H1 (cell line): ENCODE measurements around the gene TIMM21. TPM values are rescaled to one million over a fixed set of nuclear protein-coding genes. Genes with fewer than 3 reads are reported as not detected.

Experiments
- BACH1 ChIP-seq: IDR thresholded peaks from 2 replicates; pipeline ENCODE4 v1.6.1; 2012; ENCODE audit warnings: low read length, improper control_type of control experiment
- RXRA ChIP-seq: IDR thresholded peaks from 2 replicates; pipeline ENCODE4 v1.6.1; 2011; ENCODE audit warnings: low read depth, mild to moderate bottlenecking, low read length, moderate library complexity; ENCODE audit not compliant: insufficient read depth
- SP4 ChIP-seq: IDR thresholded peaks from 2 replicates; pipeline ENCODE4 v1.6.1; 2012; ENCODE audit warnings: low read length, inconsistent platforms
- YY1 ChIP-seq: IDR thresholded peaks from 2 replicates; pipeline ENCODE4 v1.6.1; 2011; ENCODE audit warnings: low read depth, mild to moderate bottlenecking, low read length
- polyA plus RNA-seq, 7 experiments: library from polyadenylated mRNA; depleted of rRNA in 3 of 7; stranded (reverse) in 5 of 7; unstranded in 2 of 7; fragments of >200 nt in 5 of 7; fragments of 200-250 nt in 2 of 7; gene quantifications; 1 replicate in 5 of 7; 2 replicates in 1 of 7; 4 replicates in 1 of 7; pipeline versions ENCODE4 v1.2.1 to v1.2.3, GENCODE V29; 2011 to 2013; ENCODE audit warnings: missing spikeins in 2 of 7, mixed read lengths in 2 of 7
- total RNA-seq: library from RNA; stranded (reverse); fragmentation: NEBNext Ultra II Directional; extraction: Animal tissue kit (Norgen Biotek cat#: 25700); gene quantifications from 2 replicates; pipeline ENCODE4 v1.2.1, GENCODE V29; 2021

Gene TIMM21
- total and polyA plus RNA-seq, 2 of the 8 experiments (the other 6 are each of a cell fraction or from before 2014, with no cell fraction given): 27.9 to 43.8 TPM

GRCh38 chr18:74204526-74205152, 56.3 kb downstream of the TIMM21 start (continued):
- TF ChIP-seq YY1: no peak
- no peak for TF ChIP-seq BACH1
- TF ChIP-seq RXRA: no peak
- TF ChIP-seq SP4: no peak

Other genes starting within 250 kb of the TIMM21 start
- 0.46 and 0.84 TPM in 2 replicates for gene FBXO15, start 689 bp upstream of the TIMM21 start, total RNA-seq
- 0.75 and 0.85 TPM in 2 replicates for gene FBXO15, start 689 bp upstream of the TIMM21 start, polyA plus RNA-seq (2011; rRNA removed)
- gene CYB5A, start 143.4 kb downstream of the TIMM21 start, total RNA-seq: 153 and 154 TPM in 2 replicates
- 186 and 195 TPM in 2 replicates for gene CYB5A, start 143.4 kb downstream of the TIMM21 start, polyA plus RNA-seq (2011; rRNA removed)
- not detected in 2 replicates for gene C18orf63, start 167.3 kb downstream of the TIMM21 start, total RNA-seq
- not detected in 2 replicates for gene C18orf63, start 167.3 kb downstream of the TIMM21 start, polyA plus RNA-seq (2011; rRNA removed)